NT2/D1 (cell line): ENCODE results near the gene SLC22A2.

Experiments used
- SUZ12 ChIP-seq: IDR thresholded peaks from 2 replicates; pipeline ENCODE4 v1.6.1; 2011; ENCODE audit not compliant: insufficient read length, insufficient read depth; ENCODE audit errors: extremely low read depth
- YY1 ChIP-seq: IDR thresholded peaks from 2 replicates; pipeline ENCODE4 v1.6.1; 2011; ENCODE audit not compliant: insufficient read length, insufficient read depth
- ZNF274 ChIP-seq: IDR thresholded peaks from 2 replicates; pipeline ENCODE4 v1.6.1; 2011; ENCODE audit warnings: mild to moderate bottlenecking, low read depth, low read length

DNA sequence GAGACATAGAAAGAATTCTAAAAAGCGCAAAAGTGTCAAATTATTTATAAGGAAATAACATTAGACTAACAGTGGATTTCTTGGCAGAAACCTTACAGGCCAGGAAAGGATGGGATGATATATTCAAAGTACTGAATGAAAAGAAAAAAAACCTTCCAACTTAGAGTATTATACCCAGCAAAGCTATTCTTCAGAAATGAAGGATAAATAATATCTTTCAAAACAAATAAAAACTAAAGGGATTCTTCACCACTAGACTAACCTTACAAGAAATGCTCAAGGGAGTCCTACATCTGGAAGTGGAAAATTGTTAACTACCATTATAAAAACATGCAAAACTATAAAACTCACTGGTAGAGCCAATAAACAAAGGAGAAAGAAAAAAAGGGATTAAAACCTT, 65.8 kb downstream of the SLC22A2 start:
- TF ChIP-seq YY1 = no peak
- TF ChIP-seq ZNF274 = no peak
- TF ChIP-seq SUZ12 = no peak
